ENCODE data around the gene ADRM1. TPM values are rescaled to one million over a fixed set of nuclear protein-coding genes. Genes with fewer than 3 reads are reported as not detected.

ADRM1 gene
- polyA plus RNA-seq, 1 donor: 62.1 TPM

GRCh38 chr20:62281161-62281933 is 21.4 kb upstream of the ADRM1 start:
- DNase-seq (ENCODE audit: low read depth): no peak

GRCh38 chr20:62282103-62282502 is 20.7 kb upstream of the ADRM1 start:
- no peak for DNase-seq (ENCODE audit: low read depth)

DNA sequence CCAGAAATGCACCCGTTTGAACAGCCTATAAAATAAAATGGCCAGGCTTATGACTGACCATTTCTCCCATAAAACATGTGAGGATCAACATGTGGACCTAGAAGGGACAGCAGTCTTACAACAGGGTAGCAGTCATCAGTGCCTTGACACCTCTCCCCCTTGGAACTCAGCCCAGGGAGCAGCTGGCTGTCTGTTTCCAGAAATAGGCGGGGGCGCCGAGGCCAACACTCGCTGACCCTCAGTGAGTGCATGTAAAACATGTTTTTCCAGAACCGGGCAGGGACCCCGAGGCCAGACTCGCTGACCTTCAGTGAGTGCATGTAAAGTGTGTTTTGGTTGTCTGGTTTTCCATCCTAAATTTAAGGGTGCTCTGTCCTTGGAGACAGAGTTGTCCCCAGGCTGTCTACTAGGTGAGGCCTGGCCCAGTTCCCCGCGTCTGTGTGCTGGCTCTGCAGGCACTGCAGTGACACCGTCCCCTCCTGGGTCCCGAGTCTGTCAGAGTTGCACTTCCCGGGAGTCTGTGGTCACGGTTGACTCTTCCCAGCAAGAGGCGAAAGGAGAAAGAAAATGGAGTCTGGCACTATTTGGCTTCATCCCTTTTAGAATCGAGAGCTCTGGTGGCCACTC is 19.8 kb upstream of the ADRM1 start:
- DNase-seq (ENCODE audit: low read depth): no peak

DNA sequence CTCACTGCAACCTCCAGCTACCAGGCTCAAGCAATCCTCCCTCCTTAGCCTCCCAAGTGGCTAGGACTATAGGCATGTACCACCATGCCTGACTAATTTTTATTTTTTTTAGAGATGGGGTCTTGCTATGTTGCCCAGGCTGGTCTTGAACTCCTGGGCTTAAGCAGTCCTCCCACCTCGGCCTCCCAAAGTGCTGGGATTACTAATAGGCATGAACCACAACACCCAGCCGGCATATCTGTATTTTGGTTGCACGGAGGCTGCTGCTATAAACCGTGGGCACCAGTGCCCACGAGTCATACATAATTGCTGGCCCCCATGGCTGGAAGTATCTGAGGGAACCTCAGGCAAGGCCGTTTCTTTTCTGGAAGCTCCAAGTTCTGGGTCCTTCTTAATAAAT is 18.3 kb upstream of the ADRM1 start:
- DNase-seq (ENCODE audit: low read depth): no peak

DNA sequence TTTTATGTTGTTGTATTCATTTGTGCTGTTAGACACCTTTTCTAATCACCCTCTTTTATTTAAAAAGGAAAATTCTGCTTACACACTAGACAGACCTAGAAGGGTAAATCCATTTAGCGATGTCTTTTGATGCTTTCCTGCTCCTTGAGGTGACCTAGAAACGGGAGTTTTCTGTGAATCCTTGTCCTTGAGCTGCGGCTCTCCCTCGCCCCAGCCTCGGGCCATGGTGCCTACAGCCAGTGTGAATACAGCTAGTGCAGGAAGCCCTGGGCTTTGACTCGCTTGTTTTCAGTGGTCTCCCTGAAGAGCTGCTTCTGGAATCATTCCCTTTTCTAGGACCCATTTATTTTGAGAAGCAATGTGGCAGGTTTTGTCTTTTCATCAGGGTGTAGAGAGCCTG is 17.6 kb upstream of the ADRM1 start:
- DNase-seq (ENCODE audit: low read depth): no peak

GRCh38 chr20:62285722-62286121 is 17.1 kb upstream of the ADRM1 start:
- no peak for DNase-seq (ENCODE audit: low read depth)

GRCh38 chr20:62286493-62287064 is 16.2 kb upstream of the ADRM1 start:
- DNase-seq (ENCODE audit: low read depth): no peak

DNA sequence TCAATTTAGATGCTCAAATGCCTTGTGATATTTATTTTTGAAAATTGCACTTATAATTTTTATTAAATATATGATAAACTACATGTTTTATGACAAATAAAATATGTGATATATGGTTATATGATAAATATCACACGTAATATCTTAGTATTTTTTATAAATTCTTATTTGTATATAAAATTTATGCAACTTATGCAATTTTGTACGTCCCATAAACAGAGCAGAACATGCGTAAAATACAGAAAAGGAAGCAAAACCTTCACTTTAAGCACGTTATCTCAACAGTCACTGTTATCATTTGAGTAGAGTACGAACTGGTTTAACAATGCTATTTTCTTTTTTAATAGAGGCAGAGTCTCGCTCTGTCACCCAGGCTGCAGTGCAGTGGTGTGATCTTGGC is 15.7 kb upstream of the ADRM1 start:
- no peak for DNase-seq (ENCODE audit: low read depth)

DNA sequence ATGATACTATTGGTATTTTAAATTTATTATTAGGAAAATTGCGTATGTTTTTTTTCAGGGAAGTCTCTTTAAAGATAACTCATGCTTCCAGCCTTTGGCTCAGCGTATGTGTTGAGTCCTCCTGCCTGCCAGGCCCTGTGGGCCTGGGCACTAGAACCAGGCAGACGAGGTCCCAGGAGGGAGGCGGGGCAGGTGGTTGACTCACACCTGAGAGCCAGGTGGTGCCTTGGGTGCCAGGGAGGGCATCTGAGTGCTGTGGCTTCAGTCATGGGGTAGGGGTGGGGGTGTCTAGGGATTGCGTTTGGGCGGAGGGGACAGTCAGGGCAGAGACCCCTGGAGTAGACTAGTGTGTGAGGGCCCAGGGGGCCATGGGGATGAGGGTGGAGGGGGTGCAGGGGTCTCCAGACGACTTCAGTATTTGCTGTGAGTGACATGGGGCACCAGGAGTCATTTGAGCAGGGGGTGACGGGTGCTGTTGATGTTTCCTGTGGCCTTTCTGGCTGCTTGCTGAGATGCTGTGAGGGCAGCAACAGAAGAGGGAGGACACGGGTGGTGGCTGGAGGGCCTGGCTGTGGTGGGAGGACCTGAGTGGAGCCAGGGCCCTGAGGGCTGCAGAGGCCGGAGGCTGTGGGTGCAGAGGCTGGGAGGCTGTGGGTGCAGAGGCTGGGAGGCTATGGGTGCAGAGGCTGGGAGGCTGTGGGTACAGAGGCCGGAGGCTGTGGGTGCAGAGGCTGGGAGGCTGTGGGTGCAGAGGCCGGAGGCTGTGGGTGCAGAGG is 14.8 kb upstream of the ADRM1 start:
- no peak for DNase-seq (ENCODE audit: low read depth)

DNA sequence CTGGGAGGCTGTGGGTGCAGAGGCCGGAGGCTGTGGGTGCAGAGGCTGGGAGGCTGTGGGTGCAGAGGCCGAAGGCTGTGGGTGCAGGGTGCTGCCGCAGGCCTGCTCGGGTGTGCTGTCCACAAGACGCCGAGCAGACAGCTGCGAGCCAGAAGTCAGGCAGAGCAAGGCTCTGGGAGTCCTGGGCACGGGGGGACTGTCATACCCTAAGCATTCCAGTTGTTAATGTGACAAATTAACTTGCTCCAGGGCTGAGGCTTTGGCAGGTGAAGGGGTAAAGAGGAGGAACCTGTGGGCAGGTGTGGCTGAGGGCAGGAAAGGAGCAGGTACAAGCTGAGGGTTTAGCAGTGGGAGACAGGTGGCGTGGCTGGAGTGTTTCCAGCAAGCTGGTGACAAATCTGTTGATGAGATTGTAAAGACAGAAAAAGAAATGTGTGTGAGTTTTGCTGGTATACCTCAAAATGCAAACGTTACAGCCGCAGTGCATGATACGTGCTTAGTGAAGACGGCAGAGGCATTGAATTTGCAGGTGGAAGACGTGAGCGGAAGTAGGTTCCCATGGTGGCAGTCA is 14.2 kb upstream of the ADRM1 start:
- no peak for DNase-seq (ENCODE audit: low read depth)

DNA sequence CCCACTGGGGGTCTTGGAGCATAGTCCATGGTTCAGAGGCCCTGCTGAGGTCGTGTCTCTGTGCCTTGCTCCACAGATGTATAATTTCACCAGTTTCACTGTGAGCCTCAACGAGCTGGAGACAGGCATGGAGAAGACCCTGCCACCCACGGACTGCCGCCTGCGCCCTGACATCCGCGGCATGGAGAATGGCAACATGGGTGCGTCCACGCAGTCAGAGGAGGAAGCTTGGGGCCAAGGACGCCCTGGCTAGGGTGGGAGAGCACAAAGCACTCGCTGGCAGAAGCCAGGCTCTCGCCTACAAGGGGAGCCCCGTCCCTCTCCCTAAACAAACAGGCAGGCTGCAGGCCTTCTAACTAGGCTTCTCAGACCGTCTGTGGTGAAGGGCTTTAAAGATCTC is 13.7 kb upstream of the ADRM1 start:
- no peak for DNase-seq (ENCODE audit: low read depth)

DNA sequence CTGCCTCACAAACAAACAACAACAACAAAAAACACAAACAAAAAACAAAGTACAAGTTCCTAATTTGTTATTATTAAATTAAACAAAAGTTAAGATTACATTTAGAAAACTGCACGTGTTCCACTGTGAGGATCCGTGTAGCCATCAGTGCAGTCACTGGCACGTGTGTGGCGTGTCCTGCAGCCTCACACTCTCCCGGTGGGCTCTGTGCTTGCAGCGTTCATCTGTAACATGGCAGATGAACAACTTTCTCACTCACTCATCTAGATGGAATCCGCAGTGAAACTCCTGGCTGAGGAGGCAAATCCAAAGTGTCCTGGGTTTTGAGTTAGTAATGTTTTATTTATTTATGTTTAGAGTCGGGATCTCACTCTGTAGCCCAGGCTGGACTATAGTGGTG is 12.9 kb upstream of the ADRM1 start:
- no peak for DNase-seq (ENCODE audit: low read depth)

GRCh38 chr20:62291251-62292066 is 11.3 kb upstream of the ADRM1 start:
- DNase-seq (ENCODE audit: low read depth): no peak

DNA sequence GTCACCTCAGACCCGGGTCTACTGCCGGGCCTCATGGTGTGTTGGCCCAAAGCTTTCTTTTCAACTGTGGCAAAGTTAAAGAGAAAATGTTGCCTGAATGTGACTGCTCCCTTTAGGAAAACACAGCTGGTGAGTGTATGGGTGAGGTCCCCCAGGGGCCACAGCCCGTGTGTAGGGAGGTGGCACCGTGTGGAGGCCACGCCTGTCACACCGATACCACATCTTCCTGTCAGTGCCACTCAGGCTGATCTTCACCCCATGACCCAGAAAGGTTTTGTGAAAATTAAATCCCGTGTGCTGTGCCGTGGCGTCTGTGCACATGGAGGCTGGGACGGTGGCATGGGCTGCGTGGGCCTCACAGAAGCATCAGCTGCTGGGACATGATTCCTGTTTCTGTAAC is 10.7 kb upstream of the ADRM1 start:
- DNase-seq (ENCODE audit: low read depth): no peak

GRCh38 chr20:62293111-62293784 is 9.5 kb upstream of the ADRM1 start:
- DNase-seq (ENCODE audit: low read depth): no peak

DNA sequence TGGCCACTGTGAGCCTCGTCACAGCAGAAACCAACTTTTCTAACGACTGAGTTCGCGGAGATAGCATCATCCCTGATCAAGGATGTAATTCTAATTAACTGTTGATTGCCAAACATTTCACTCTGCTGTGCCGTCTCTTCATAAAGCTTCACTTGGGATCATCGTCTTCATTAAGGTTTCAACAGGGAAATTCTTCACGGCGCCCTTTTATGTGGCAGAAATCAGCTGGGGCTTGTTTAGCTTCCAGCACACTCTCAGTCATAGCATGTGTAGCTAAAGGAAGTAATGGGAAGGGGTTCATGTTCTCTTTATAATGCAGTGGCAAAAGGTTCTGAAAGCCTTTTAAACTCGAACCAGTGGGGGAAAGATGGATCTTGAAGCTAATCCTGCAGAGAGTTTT is 8.9 kb upstream of the ADRM1 start:
- DNase-seq (ENCODE audit: low read depth): no peak

GRCh38 chr20:62294516-62294915 is 8.3 kb upstream of the ADRM1 start:
- DNase-seq (ENCODE audit: low read depth): no peak

DNA sequence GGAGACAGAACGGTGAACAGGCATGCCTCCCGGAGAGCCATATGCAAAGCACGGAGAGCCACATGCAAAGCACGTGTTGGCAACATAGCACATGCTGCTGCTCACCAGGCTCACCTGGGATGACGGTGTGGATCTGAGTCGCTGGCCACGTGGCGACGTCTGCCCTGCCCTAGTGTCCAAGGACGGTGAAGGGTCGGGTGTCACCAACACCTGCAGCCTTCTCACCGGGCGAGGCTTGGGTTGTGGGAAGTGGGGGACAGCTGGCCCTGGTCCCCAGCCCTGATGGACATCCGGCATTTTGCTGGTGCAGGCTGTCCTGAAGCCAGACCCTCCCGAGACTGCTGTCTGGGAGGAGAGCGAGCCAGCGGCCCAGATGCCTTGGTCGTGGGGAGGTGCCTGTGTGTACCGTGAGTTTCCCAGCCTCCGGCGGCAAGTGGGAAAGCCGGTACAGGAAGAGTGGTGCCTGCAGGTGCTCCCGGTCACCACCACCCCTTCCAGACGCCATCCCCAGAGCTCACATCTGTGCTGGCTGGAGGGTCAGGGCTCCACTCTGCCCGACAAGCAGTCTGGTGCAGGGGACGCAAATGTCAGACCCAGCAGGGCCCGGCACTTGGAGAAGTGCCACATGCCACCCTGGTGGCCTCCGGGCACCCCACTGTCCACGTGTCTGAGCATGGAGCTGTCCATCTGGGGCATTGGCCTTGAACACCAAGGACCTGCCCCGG is 5.9 kb upstream of the ADRM1 start:
- no peak for DNase-seq (ENCODE audit: low read depth)

DNA sequence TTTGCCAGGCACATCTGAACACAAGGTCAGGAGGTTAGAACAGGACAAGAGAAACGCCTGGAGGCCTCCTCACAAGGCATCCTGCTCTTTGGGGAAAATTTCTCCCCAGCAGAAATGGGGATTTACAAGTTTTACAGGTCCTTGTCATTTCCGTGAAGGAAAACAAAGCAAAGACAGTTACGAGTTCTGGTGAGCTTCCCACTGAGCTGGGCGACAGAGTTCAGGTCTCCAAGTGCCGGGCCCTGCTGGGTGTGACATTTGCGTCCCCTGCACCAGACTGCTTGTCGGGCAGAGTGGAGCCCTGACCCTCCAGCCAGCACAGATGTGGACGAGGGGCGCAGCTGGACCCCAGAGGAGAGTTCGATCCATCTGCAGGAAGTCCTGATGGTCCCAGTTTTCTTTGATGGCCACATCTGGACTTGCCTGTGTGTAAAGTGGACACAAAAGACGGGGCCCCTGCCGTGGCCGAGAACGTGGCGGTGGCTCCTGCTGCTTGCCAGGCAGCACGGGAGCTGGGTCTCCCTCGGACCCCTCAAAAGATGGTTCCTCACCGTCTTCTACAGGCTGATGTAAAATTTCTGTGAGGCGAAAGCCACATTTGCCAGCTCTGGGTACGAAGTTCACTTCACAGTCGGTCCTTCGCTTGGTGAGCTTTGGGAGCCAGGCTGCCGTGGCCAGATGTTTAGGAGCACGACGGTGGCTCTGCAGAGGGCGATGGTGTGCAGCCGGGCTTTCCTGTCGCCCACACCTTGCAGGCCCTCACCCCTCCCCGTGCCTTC is 5.2 kb upstream of the ADRM1 start:
- DNase-seq (ENCODE audit: low read depth): no peak
